GM03348 (cell line): ENCODE data around the gene LINGO4.
A peak's percentile ranks its signal among the peaks of the same experiment; 100 is the strongest.

Source experiments
- DNase-seq: peaks from one replicate; pipeline ENCODE4 v3.0.0; 2012; ENCODE audit warnings: low spot score

LINGO4 gene

GRCh38 chr1:151833172-151833900 is 28.1 kb upstream of the LINGO4 start:
- DNase-seq: no peak

GRCh38 chr1:151832318-151832980 is 27.2 kb upstream of the LINGO4 start:
- peak; percentile 54 for DNase-seq

GRCh38 chr1:151831605-151832004 is 26.4 kb upstream of the LINGO4 start, which contains the start of gene RORC:
RORC (minus strand) TSS chr1:151831802; CDS start chr1:151831764, 38 bp downstream.
- no peak for DNase-seq

GRCh38 chr1:151831256-151831591 is 26.0 kb upstream of the LINGO4 start:
- DNase-seq: no peak

DNA sequence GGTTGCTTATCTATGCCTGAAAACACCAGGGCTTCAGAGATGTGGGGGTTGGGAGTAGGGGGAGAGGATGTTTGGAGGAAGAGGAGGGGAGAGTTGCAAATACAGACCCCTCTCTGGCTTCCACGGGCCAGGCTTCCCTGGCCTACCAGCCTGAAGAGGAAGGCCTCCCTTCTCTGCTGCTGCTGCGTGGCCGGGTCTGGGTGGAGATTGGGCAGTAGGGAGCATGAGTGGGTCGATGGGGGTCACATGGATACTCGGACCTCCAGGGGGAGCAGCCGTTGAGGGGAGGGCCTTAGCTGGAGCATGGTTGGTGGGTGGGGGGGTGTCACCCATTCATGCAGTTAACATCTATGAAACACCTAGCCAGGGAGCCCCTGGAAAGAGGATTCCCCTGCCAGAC is 24.8 kb upstream of the LINGO4 start:
- no peak for DNase-seq

DNA sequence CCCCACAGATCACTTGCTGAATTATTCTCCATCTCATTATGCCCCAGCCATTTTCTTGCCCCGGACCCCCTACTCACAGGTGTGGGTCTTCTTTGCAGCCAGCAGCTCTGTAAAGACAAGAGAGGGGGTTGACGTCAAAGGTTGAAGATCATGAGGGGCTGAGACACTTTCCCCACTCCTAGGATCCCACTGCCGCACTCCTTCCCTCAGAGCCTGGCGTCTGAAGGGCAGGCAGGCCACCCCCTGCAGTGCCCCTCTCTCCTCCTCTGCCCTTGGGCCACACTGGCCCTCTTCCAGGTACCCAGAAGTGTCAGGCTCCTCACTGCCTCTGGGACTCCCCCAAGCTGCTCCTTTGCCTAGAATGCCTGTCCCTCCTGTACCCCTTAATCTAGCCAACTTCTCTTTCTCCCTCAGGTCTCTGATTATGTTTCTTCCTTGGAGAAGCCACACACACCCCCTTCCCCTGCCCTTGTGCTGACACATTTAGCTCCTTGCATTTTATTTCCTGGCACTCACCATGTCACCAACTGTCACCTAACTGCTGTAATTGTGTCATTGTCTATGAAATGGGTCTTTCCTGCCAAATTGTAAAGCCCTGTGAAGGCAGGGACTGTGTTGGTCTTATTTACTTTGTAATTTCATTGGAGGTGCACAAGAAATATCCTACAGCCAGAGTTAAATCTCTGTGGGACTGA is 24.3 kb upstream of the LINGO4 start:
- DNase-seq: no peak

- DNase-seq: peak; percentile 63
These were observed 23.7 kb upstream of the LINGO4 start for GRCh38 chr1:151828921-151829320.

DNA sequence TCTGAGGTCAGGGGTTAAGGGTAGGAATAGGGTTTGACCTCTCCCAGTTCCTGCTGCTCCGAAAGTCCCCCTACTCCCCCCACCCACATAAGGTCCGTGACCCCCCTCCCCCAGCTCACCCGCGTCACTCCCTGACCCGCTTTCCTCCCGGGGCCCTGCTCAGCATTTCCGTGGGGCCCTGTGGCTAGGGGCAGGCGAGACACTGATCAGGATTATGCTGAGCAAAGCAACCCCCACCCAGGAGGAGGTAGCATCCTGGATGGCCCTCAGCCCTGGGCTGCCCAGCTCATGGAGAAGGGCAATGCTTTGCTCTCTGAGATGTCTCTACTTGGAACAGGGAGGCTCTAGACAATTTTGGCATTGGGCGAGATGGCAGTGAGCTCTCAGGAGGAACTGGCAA is 22.6 kb upstream of the LINGO4 start:
- DNase-seq: no peak

- no peak for DNase-seq
These were observed 20.8 kb upstream of the LINGO4 start for GRCh38 chr1:151825751-151826660.

DNA sequence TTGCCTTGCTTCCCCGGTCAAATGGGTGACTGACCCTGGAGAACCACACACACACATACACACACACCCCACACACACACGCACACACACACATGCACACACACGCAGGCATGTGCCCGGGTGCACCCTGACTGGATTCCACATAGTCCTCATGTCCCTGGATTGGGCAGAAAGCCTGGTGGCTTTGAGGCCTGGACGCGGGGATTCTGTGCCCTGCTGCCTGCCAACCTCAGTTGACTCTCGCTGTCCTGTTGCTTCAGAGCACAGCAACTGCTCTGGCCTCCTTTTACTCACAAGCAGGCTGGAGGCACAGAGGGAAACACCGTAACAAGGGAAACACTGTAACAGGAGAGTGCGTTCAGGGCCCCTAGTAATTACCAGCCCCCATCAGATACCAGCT is 20.0 kb upstream of the LINGO4 start:
- DNase-seq: no peak

- DNase-seq: no peak
These were observed 18.0 kb upstream of the LINGO4 start for GRCh38 chr1:151823175-151823574.

GRCh38 chr1:151822404-151822803 is 17.2 kb upstream of the LINGO4 start:
- DNase-seq: no peak

DNA sequence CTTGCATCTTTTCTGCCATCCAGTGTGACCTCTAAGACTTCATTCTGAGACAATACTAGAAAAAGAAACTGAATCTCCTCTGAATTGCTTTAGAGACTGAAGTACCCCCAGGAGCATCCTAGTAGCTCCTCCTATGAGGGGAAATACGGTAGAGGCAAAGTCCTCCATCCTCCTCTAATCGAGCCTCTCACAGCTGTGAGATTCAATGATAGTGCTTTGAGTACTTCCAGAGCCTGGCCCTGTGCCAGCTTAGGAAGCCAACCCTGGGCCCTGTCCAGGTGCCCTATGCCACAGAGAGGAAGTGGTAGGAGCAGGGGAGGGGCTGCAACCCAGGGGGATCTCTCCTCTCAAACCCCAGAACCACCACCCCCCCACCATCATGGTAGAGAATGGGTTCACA is 15.7 kb upstream of the LINGO4 start:
- DNase-seq: no peak

DNA sequence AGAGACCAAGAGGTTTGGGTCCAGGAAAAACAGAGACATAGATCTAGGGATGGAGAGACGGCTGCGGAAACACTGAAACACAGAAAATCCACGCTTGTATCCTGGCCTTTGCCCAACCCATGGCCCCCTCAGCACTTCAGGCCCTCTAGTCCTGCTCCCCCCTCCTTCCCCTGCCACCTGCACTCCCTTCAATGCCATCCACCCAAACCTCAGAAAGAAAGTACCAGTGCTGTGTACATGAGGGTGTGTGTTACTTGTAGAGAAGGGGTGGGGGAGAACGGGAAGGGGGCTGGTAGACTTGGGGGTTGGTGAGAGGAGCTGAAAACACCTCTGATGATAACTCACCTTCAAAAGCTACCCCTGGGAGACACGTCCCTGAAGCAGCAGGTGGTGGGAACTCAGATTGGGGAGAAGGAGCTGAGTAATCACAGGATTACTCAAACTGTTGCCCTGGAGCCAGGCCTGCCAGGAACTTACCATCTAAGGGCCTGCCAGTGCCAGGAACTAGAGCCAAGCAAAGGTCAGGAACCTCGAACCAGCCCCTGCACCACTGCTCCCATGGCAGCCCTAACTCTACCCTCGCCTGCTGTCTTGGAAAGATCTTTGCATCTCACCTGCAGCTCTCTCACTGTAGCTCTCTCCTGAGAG is 14.9 kb upstream of the LINGO4 start:
- DNase-seq: no peak

GRCh38 chr1:151819227-151819835 is 14.1 kb upstream of the LINGO4 start:
- DNase-seq: no peak

DNA sequence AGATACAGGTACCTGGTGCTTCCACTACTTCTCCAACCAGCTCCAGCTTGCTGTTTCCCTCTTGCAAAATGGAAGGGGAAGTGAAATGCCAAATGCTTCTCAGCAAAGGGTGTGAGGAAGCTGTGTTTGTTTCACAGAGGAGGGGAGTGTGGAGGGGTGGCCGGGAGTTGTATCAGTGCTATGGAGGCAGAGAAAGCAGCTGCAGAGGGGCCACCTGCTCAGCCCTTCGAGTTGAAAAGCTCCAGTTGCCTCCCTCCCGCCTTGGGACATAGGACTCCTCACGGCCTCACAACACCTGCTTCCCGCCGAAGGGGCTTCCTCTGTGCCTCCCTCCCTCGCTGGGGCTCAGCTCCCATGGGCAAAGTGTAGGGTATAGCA is 12.1 kb upstream of the LINGO4 start:
- DNase-seq: no peak

DNA sequence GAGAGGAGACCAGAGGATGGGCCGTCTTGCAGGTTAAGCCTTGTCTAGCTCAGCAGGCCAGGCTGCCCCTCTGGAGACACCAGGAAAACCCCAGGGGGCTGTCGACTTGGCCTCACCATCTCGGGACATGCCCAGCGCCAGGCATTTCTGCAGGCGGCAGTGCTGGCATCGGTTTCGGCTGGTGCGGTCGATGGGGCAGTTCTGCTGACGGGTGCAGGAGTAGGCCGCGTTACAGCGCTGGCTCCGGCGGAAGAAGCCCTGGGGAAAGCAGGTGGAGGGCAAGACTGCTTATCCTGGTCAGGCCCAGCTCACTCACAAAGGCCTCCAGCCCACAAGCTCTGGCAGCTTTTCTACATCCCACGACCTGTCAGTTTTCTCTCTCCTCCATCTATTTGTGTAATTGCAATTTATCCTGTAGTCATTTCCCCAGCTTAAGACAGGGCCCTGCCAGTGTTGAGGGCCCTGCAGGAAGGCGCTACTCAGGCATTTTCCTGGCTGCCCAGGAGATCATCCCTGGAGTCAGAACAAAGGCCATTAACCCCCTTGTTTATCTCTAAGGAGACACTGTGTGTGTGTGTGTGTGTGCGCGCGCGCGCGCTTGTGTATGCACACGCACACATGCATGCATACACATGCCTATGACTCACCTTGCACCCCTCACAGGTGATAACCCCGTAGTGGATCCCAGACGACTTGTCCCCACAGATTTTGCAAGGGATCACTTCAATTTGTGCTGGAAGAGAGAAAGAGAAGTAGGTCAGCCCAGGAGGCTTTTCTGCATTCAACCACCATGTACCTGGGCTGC is 11.5 kb upstream of the LINGO4 start:
- no peak for DNase-seq

DNA sequence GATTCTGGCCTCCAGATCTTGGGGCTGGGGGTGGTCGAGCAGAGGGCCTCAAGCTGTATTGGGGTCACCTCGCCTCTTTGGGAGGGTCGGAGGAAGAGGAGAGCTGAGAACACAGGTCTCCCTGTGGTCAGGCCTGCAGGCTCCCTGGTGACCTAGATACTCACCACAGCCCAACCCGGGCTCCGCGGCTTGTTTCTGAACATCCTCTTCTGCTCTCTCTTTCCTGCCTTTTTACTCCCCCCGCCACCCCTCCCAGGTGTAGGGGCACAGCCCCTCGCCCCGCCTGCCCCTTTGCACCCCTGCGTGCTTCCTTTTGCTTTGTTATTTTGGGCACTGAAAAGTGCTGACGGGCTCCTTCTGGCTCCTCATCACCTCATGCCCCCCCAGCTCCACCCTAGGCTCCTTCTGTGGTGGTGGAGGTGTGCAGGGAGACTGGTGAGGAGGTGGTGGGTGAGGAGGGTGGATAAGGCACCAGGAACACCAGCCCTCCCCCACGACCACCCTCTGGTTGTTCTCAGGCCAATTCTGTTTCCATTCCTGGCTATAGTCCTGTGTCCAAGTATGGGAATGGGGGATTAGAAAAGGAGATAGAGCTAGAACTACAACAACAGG is 10.6 kb upstream of the LINGO4 start:
- DNase-seq: no peak

DNA sequence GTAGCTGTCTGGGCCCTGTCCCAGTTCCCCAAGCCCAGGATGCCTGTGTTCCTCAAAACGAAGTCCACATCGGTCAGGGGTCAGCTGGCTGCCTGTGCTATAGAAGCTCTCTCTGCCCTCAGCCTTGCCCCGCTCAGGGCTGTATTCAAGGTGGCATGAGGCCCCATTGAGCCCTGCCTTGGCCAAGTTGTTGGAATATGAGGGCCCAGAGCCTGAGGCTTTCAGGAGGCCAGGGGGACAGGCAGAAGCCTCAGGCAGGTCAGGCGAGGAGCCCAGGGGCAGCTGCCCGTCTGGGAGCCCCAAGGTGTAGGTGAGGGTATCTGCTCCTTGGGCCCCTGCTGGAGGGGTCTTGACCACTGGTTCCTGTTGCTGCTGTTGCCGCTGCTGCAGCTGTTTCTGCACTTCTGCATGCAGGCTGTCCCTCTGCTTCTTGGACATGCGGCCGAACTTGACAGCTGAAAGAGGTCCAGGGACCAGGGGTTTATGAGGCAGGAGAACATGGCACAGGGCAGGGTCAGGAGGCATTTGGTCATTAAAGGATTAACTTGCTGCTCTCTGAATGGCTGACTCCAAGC is 9.8 kb upstream of the LINGO4 start:
- no peak for DNase-seq

DNA sequence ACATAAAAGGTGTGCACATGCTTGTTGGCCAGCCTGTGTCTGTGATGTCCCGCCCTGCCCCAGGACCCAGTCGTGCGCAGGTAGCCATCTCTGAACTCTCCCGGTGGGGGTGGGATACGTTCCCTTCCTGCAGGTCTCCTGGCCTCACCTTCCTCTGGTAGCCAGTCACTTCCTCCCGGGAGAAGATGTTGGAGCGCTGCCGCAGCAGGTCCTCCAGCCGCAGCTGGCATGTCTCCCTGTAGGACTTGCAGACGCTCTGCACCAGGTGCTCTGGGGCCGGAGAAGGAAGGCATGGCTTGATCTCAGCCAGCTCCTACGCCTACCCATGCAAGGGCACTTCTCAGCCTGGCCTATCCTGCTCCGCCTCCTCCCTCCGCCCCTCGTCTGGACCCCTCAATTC is 9.2 kb upstream of the LINGO4 start:
- no peak for DNase-seq
